Ammon's horn (tissue), 1 donor: Measurements from ENCODE around the gene DUXA.

Experiments
- DNase-seq: peaks from one replicate; pipeline ENCODE4 v3.0.0-alpha.2; 2016; ENCODE audit warnings: low spot score

The DUXA gene

GRCh38 chr19:57105976-57106721 lies 61.1 kb downstream of the DUXA start:
- DNase-seq = no peak
